ENCODE results near the gene FCRLB. TPM values are rescaled to one million over a fixed set of nuclear protein-coding genes. Genes with fewer than 3 reads are reported as not detected.

The FCRLB gene
- total and polyA plus RNA-seq, 9 of the 15 experiments (the other 6 are each of a cell fraction or from before 2014, with no cell fraction given) = 0.20 to 4.6 (median 1.3) TPM

- no peak for TF ChIP-seq CHD7 (IDR thresholded peaks at IDR 0.05; ENCODE audit: low read depth, low read length)
- peak; percentile 57; the same call in 1 of the 2 replicates for TF ChIP-seq ZNF395 (CRISPR knock-in tag; IDR thresholded peaks at IDR 0.05)
- TF ChIP-seq GTF2B (IDR thresholded peaks at IDR 0.05; ENCODE audit: extremely low read depth, insufficient read length) = no peak
- TF ChIP-seq HNRNPK (IDR thresholded peaks at IDR 0.05; ENCODE audit: low read depth, low read length, poor library complexity, severe bottlenecking) = no peak
- peak in 1 of 2 experiments; percentile 46; a peak in 1 of 4 replicates for TF ChIP-seq HDAC1 (IDR thresholded peaks at IDR 0.05)
- no peak for TF ChIP-seq TCF15 (CRISPR knock-in tag; IDR thresholded peaks at IDR 0.05)
- no peak for TF ChIP-seq CHD2 (IDR thresholded peaks at IDR 0.05; ENCODE audit: low read depth, low read length)
- TF ChIP-seq GTF2F1 (IDR thresholded peaks at IDR 0.05; ENCODE audit: low read depth, low read length) = no peak
- TF ChIP-seq ZNF740 (CRISPR knock-in tag; IDR thresholded peaks at IDR 0.05) = no peak
- no peak for TF ChIP-seq ZNF740 (tag; IDR thresholded peaks at IDR 0.05)
Observed at GRCh38 chr1:161738627-161739287, 17.4 kb downstream of the FCRLB start (continued).

All from K562 (cell line).